ENCODE results near the gene GXYLT2.
"Not testable (repeated sequence)": the region's sequence is repeated elsewhere in the genome, so short reads cannot be mapped to it uniquely, and the experiment has no call there.

Gene GXYLT2

DNA sequence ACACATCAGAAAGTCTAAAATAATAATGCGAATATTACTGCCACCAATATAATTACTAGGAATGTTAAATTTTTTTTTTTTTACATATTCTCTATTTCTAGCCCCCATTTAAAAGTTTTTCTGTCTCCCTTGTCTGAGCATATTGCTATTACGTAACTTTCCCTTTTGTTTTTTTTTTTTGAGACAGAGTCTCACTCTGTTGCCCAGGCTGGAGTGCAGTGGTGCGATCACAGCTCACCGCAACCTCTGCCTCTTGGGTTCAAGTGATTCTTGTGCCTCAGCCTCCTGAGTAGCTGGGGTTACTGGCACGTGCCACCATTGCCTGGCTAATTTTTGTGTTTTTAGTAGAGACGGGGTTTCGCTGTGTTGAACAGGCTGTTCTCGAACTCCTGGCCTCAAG lies 115.2 kb downstream of the GXYLT2 start:
- H3K27me3 ChIP-seq (replicated peaks; ENCODE audit: control insufficient read depth, insufficient read depth, low read length, poor library complexity, severe bottlenecking); DNase-seq; H3K27ac ChIP-seq (ENCODE audit: insufficient read depth, low read length, poor library complexity, severe bottlenecking); H3K4me3 ChIP-seq (ENCODE audit: insufficient read depth, low read depth, low read length, poor library complexity, severe bottlenecking); H3K9me3 ChIP-seq (ENCODE audit: control insufficient read depth, low read length); H3K36me3 ChIP-seq (ENCODE audit: control insufficient read depth, insufficient read depth, low read length): not testable (repeated sequence)
- H3K4me1 ChIP-seq (ENCODE audit: control insufficient read depth, insufficient read depth, low read length, poor library complexity, severe bottlenecking): peaks cover 11% of the 10 kb centered on the region

DNA sequence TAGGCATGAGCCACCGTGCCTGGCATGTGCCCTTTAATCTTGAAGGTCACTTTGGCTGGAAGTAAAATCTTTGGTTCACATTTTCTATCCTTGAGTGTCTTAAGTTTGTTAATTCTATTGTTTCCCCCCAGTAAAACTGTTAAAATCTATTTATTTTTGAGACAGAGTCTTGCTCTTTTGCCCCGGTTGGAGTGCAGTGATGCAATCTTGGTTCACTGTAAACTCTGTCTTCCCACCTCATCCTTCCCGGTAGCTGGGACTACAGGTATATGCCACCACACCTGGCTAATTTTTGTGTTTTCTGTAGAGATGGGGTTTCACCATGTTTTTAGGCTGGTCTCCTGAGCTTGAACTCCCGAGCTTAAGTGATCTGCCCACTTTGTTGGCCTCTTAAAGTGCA lies 116.5 kb downstream of the GXYLT2 start:
- no peak for DNase-seq
- H3K4me3 ChIP-seq (ENCODE audit: insufficient read depth, low read depth, low read length, poor library complexity, severe bottlenecking): no peak overlapping the region
- no peaks in the 10 kb centered on the region for H3K9me3 ChIP-seq (ENCODE audit: control insufficient read depth, low read length)
- H3K36me3 ChIP-seq (ENCODE audit: control insufficient read depth, insufficient read depth, low read length): peaks cover 10% of the 10 kb centered on the region
- H3K27ac ChIP-seq (ENCODE audit: insufficient read depth, low read length, poor library complexity, severe bottlenecking): no peak overlapping the region
- H3K4me1 ChIP-seq (ENCODE audit: control insufficient read depth, insufficient read depth, low read length, poor library complexity, severe bottlenecking): peaks cover 21% of the 10 kb centered on the region
- H3K27me3 ChIP-seq (replicated peaks; ENCODE audit: control insufficient read depth, insufficient read depth, low read length, poor library complexity, severe bottlenecking): no peaks in the 10 kb centered on the region

DNA sequence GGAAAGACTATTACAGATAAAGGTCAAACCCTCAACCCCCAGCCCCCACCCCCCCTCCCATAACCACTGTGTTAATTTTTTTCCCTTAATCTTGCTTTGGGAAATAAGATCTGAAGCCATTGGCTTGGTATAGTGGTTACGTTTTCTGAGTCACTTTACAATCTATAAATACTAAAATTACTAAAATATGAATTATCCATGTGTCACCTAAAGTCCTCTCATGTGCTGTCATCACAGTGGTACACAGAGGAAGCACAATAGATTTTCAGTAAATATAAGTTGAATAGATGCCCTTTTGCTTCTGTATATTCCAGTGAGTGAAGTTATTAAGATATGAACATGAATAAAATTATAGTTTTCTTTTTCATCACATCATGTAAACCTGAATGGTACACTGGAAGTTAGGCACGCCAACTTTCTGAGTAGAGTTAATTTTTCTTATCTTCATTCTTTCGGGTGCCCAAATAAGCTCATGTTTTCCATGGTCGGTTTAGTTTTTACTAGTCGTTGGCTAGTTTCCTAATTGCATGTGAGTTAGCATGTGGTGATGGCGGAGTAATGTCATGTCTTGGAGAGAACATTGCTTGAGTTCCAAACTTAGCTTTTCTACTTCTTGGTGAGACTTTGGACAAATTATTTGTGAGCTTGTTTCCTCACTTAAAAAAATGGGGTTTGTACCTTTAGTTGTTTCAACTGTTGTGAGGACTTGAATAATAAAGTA lies 120.3 kb downstream of the GXYLT2 start:
- DNase-seq: no peak
- no peaks in the 10 kb centered on the region for H3K9me3 ChIP-seq (ENCODE audit: control insufficient read depth, low read length)
- peaks cover 12% of the 10 kb centered on the region for H3K4me1 ChIP-seq (ENCODE audit: control insufficient read depth, insufficient read depth, low read length, poor library complexity, severe bottlenecking)
- H3K27ac ChIP-seq (ENCODE audit: insufficient read depth, low read length, poor library complexity, severe bottlenecking): no peak overlapping the region
- no peaks in the 10 kb centered on the region for H3K27me3 ChIP-seq (replicated peaks; ENCODE audit: control insufficient read depth, insufficient read depth, low read length, poor library complexity, severe bottlenecking)
- H3K36me3 ChIP-seq (ENCODE audit: control insufficient read depth, insufficient read depth, low read length): no peaks in the 10 kb centered on the region
- no peak overlapping the region for H3K4me3 ChIP-seq (ENCODE audit: insufficient read depth, low read depth, low read length, poor library complexity, severe bottlenecking)

DNA sequence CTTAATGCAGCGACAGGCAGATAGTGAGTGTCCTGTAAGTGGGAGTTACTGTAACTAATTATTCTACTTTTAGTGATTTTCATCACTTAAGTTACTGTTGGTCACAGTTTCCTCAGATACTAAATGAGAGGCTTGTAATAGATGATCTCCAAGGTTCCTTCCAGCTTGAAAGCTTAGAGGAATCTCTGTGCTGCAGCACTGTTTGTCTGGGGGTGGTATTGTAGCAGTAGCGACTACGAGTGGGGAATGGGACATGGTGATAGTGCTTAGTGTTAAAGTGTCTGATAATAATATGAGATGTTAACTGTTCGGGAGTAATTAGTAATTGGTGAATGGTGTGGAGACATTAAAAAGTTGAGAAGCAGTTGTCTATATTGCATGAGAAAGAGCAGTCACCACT lies 121.2 kb downstream of the GXYLT2 start:
- Histone ChIP-seq H3K4me3 (ENCODE audit: insufficient read depth, low read depth, low read length, poor library complexity, severe bottlenecking) (no peak overlapping the region), H3K27me3 (replicated peaks; ENCODE audit: control insufficient read depth, insufficient read depth, low read length, poor library complexity, severe bottlenecking) (no peaks in the 10 kb centered on the region), H3K27ac (ENCODE audit: insufficient read depth, low read length, poor library complexity, severe bottlenecking) (no peak overlapping the region), H3K9me3 (ENCODE audit: control insufficient read depth, low read length) (no peaks in the 10 kb centered on the region), H3K4me1 (ENCODE audit: control insufficient read depth, insufficient read depth, low read length, poor library complexity, severe bottlenecking) (peaks cover 12% of the 10 kb centered on the region), H3K36me3 (ENCODE audit: control insufficient read depth, insufficient read depth, low read length) (no peaks in the 10 kb centered on the region)
- DNase-seq: no peak

DNA sequence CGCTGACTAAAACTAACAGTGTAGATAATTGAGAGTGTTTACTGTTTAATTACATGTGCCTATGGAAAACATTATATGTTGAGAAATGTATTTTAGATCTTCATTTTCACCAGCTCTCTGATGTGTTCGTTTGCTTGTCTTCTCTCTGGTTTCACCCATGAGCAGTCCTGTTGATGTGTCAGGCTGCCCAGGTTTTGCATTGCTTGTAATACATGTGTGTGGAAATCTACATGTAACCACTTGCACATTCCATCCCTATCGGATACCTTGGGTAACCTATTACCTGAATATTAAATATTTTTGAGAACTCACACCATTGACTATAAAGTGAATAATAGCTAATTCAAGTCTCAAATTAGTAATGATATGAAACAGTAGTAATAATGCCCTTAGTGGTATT lies 121.9 kb downstream of the GXYLT2 start:
- no peak for DNase-seq
- Histone ChIP-seq H3K27me3 (replicated peaks; ENCODE audit: control insufficient read depth, insufficient read depth, low read length, poor library complexity, severe bottlenecking) (no peaks in the 10 kb centered on the region), H3K27ac (ENCODE audit: insufficient read depth, low read length, poor library complexity, severe bottlenecking) (no peak overlapping the region), H3K36me3 (ENCODE audit: control insufficient read depth, insufficient read depth, low read length) (no peaks in the 10 kb centered on the region), H3K9me3 (ENCODE audit: control insufficient read depth, low read length) (no peaks in the 10 kb centered on the region), H3K4me1 (ENCODE audit: control insufficient read depth, insufficient read depth, low read length, poor library complexity, severe bottlenecking) (peaks cover 12% of the 10 kb centered on the region), H3K4me3 (ENCODE audit: insufficient read depth, low read depth, low read length, poor library complexity, severe bottlenecking) (no peak overlapping the region)

DNA sequence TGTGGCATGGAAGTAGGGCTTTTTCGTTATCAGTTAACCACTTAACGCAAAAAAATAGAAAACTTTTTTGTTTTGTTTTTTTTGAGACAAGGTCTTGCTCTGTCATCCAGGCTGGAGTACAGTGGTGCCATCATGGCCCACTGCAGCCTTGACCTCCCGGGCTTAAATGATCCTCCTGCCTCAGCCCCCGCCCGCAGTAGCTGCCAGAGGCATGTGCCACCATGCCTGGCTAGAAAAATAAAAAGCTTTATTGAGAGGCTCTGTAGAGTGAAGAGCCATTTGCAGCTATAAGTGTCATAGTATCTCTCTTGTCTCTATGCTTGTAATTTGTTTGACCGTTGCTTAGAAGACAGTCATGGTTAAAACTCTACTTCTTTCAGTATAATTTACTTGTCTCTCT lies 122.3 kb downstream of the GXYLT2 start:
- H3K27me3 ChIP-seq (replicated peaks; ENCODE audit: control insufficient read depth, insufficient read depth, low read length, poor library complexity, severe bottlenecking): no peaks in the 10 kb centered on the region
- no peaks in the 10 kb centered on the region for H3K9me3 ChIP-seq (ENCODE audit: control insufficient read depth, low read length)
- H3K36me3 ChIP-seq (ENCODE audit: control insufficient read depth, insufficient read depth, low read length): no peaks in the 10 kb centered on the region
- no peak overlapping the region for H3K27ac ChIP-seq (ENCODE audit: insufficient read depth, low read length, poor library complexity, severe bottlenecking)
- peaks cover 12% of the 10 kb centered on the region for H3K4me1 ChIP-seq (ENCODE audit: control insufficient read depth, insufficient read depth, low read length, poor library complexity, severe bottlenecking)
- no peak for DNase-seq
- no peak overlapping the region for H3K4me3 ChIP-seq (ENCODE audit: insufficient read depth, low read depth, low read length, poor library complexity, severe bottlenecking)

DNA sequence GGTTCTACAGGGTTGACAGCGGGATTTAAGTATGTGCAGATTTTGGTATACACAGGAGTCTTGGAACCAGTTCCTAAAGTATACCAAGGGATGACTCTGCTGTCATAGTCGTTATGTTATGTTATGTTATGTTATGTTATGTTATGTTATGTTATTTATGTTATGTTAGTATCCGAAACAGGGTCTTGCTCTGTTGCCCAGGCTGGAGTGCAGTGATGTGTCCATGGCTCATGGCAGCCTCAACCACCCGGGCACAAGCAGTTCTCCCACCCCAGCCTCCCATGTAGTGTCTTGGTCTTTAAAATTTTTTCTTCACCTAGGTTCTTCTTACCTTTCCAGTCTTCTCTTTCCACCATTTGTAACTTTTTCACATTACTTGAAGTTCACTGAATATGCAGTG lies 130.5 kb downstream of the GXYLT2 start:
- Histone ChIP-seq H3K4me3 (ENCODE audit: insufficient read depth, low read depth, low read length, poor library complexity, severe bottlenecking) (no peak overlapping the region), H3K27ac (ENCODE audit: insufficient read depth, low read length, poor library complexity, severe bottlenecking) (no peak overlapping the region), H3K4me1 (ENCODE audit: control insufficient read depth, insufficient read depth, low read length, poor library complexity, severe bottlenecking) (peaks cover 12% of the 10 kb centered on the region), H3K27me3 (replicated peaks; ENCODE audit: control insufficient read depth, insufficient read depth, low read length, poor library complexity, severe bottlenecking) (no peaks in the 10 kb centered on the region), H3K36me3 (ENCODE audit: control insufficient read depth, insufficient read depth, low read length) (no peaks in the 10 kb centered on the region), H3K9me3 (ENCODE audit: control insufficient read depth, low read length) (no peaks in the 10 kb centered on the region)
- DNase-seq: no peak

DNA sequence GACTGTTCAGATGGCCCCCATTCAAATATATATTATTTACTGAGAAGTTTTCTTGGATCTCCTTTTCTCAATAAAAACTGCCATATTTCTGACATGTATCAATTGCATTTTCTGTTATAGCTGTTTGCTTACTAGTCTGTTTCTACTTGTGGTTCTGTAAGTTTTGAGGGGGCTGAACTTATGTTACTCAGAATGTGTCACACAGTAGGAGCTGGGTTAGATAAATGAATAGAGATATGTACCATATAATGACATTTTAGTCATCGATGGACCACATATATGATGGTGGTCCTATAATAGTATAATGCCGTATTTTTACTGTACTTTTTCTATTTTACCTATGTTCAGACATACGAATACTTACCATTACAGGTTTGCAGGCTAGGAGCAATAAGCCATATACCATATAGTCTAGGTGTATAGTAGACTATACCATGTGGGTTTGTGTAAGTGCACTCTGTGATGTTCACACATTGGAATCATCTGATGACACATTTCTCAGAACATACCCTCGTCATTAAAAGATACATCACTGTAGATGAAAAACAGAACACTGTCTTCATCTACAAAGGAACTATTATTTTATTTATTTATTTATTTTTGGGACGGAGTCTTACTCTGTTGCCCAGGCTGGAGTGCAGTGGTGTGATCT lies 131.1 kb downstream of the GXYLT2 start:
- Histone ChIP-seq H3K4me1 (ENCODE audit: control insufficient read depth, insufficient read depth, low read length, poor library complexity, severe bottlenecking) (peaks cover 12% of the 10 kb centered on the region), H3K36me3 (ENCODE audit: control insufficient read depth, insufficient read depth, low read length) (no peaks in the 10 kb centered on the region), H3K27ac (ENCODE audit: insufficient read depth, low read length, poor library complexity, severe bottlenecking) (no peak overlapping the region), H3K4me3 (ENCODE audit: insufficient read depth, low read depth, low read length, poor library complexity, severe bottlenecking) (no peak overlapping the region), H3K9me3 (ENCODE audit: control insufficient read depth, low read length) (no peaks in the 10 kb centered on the region), H3K27me3 (replicated peaks; ENCODE audit: control insufficient read depth, insufficient read depth, low read length, poor library complexity, severe bottlenecking) (no peaks in the 10 kb centered on the region)
- no peak for DNase-seq

DNA sequence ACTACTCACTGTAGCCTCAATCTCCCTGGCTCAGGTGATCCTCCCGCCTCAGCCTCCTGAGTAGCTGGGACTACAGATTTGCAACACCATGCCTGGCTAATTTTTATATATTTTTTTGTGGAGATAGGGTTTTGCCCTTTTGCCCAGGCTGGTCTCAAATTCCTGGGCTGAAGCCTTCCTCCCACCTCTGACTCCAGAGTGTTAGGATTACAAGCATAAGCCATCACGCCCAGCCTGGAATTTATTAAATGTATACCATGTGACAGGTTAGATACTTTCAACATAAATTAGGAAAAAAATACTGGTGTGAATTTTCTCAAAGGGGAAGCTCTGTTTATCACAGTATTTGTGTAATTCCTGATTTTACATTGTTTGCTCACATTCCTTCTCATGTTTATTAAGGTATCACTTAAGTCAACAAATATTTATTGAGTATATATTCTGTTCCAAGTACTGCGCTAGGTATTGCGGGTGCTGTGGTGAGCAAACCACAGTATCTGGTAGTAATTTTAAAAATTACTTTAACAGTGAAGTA lies 133.5 kb downstream of the GXYLT2 start:
- Histone ChIP-seq H3K4me1 (ENCODE audit: control insufficient read depth, insufficient read depth, low read length, poor library complexity, severe bottlenecking) (peaks cover 12% of the 10 kb centered on the region), H3K9me3 (ENCODE audit: control insufficient read depth, low read length) (no peaks in the 10 kb centered on the region), H3K27ac (ENCODE audit: insufficient read depth, low read length, poor library complexity, severe bottlenecking) (no peak overlapping the region), H3K36me3 (ENCODE audit: control insufficient read depth, insufficient read depth, low read length) (no peaks in the 10 kb centered on the region), H3K27me3 (replicated peaks; ENCODE audit: control insufficient read depth, insufficient read depth, low read length, poor library complexity, severe bottlenecking) (no peaks in the 10 kb centered on the region), H3K4me3 (ENCODE audit: insufficient read depth, low read depth, low read length, poor library complexity, severe bottlenecking) (no peak overlapping the region)
- no peak for DNase-seq

DNA sequence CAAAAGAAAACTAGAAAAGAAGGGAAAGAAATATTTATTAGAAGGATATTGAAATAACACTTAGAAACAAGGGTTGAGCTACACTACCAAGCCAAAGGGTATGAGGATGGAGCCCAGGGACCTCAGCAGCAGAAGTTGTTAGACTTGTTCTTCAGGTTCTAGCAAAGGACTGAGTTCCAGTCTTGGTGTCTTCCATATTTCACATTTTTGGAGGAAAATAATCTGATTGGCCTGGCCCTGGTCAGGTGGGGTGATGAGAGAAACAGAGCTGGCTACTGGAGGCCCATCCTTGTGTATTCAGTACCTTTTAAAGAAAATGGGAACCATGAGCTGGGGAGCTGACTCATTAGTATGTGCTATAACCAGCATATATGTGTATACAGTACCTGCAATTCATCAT lies 137.0 kb downstream of the GXYLT2 start:
- no peak for DNase-seq

More for the DNA sequence above, 137.0 kb downstream of the GXYLT2 start:
- no peaks in the 10 kb centered on the region for H3K36me3 ChIP-seq (ENCODE audit: control insufficient read depth, insufficient read depth, low read length)
- peaks cover 15% of the 10 kb centered on the region for H3K4me1 ChIP-seq (ENCODE audit: control insufficient read depth, insufficient read depth, low read length, poor library complexity, severe bottlenecking)
- no peaks in the 10 kb centered on the region for H3K9me3 ChIP-seq (ENCODE audit: control insufficient read depth, low read length)
- H3K4me3 ChIP-seq (ENCODE audit: insufficient read depth, low read depth, low read length, poor library complexity, severe bottlenecking): no peak overlapping the region
- H3K27me3 ChIP-seq (replicated peaks; ENCODE audit: control insufficient read depth, insufficient read depth, low read length, poor library complexity, severe bottlenecking): no peaks in the 10 kb centered on the region
- no peak overlapping the region for H3K27ac ChIP-seq (ENCODE audit: insufficient read depth, low read length, poor library complexity, severe bottlenecking)
